ELF-1 (cell line): ENCODE results near the gene ADGRB3.
"Not testable (repeated sequence)": the region's sequence is repeated elsewhere in the genome, so short reads cannot be mapped to it uniquely, and the experiment has no call there.

ENCODE experiments used
- DNase-seq: peaks from one replicate; pipeline ENCODE4 v3.0.0-alpha.2; 2016; ENCODE audit warnings: low read depth, low spot score

Gene ADGRB3

GRCh38 chr6:68941345-68941744, 306.3 kb downstream of the ADGRB3 start:
- DNase-seq: no peak

- DNase-seq: no peak
Measured at GRCh38 chr6:68947721-68948120, 312.6 kb downstream of the ADGRB3 start.

- DNase-seq: no peak
Measured at GRCh38 chr6:68951270-68951669, 316.2 kb downstream of the ADGRB3 start.

- DNase-seq: no peak
Measured at GRCh38 chr6:68958327-68958726, 323.2 kb downstream of the ADGRB3 start.

GRCh38 chr6:68967549-68968300, 332.6 kb downstream of the ADGRB3 start:
- DNase-seq: peak; percentile 54

- DNase-seq: no peak
Measured at GRCh38 chr6:68968301-68968649, 333.2 kb downstream of the ADGRB3 start.

GRCh38 chr6:68973066-68973465, 338.0 kb downstream of the ADGRB3 start:
- DNase-seq: no peak

- no peak for DNase-seq
Measured at GRCh38 chr6:68975064-68975463, 340.0 kb downstream of the ADGRB3 start.

- DNase-seq: no peak
Measured at GRCh38 chr6:68975816-68976215, 340.7 kb downstream of the ADGRB3 start.

GRCh38 chr6:68976260-68976659, 341.2 kb downstream of the ADGRB3 start:
- DNase-seq: no peak

GRCh38 chr6:68978411-68978810, 343.3 kb downstream of the ADGRB3 start:
- DNase-seq: no peak

- DNase-seq: not testable (repeated sequence)
Measured at GRCh38 chr6:68981668-68982067, 346.6 kb downstream of the ADGRB3 start.

GRCh38 chr6:68988698-68989097, 353.6 kb downstream of the ADGRB3 start:
- DNase-seq: no peak

- DNase-seq: no peak
Measured at GRCh38 chr6:68990317-68990716, 355.2 kb downstream of the ADGRB3 start.

- no peak for DNase-seq
Measured at GRCh38 chr6:68993911-68994310, 358.8 kb downstream of the ADGRB3 start.

- no peak for DNase-seq
Measured at GRCh38 chr6:68994521-68994920, 359.4 kb downstream of the ADGRB3 start.

GRCh38 chr6:69005199-69005598, 370.1 kb downstream of the ADGRB3 start:
- no peak for DNase-seq

- no peak for DNase-seq
Measured at GRCh38 chr6:69007781-69008180, 372.7 kb downstream of the ADGRB3 start.

- DNase-seq: no peak
Measured at GRCh38 chr6:69012211-69012610, 377.1 kb downstream of the ADGRB3 start.

GRCh38 chr6:69012876-69013275, 377.8 kb downstream of the ADGRB3 start:
- no peak for DNase-seq

GRCh38 chr6:69018906-69019305, 383.8 kb downstream of the ADGRB3 start:
- no peak for DNase-seq

GRCh38 chr6:69019832-69020231, 384.8 kb downstream of the ADGRB3 start:
- no peak for DNase-seq

GRCh38 chr6:69022993-69023392, 387.9 kb downstream of the ADGRB3 start:
- DNase-seq: no peak

GRCh38 chr6:69026243-69026642, 391.2 kb downstream of the ADGRB3 start:
- no peak for DNase-seq
